SKM-1 (cell line): ENCODE results near the gene KLRC1.
"Not testable (repeated sequence)": the region's sequence is repeated elsewhere in the genome, so short reads cannot be mapped to it uniquely, and the experiment has no call there.

Experiments
- DNase-seq: peaks from one replicate; lab custom pipeline; 2025; ENCODE audit not compliant: unreplicated experiment; lab: John Stamatoyannopoulos, UW

KLRC1 gene

GRCh38 chr12:10422159-10422558 is 31.0 kb downstream of the KLRC1 start:
- DNase-seq = not testable (repeated sequence)

- not testable (repeated sequence) for DNase-seq
Observed at GRCh38 chr12:10420334-10420733, 32.8 kb downstream of the KLRC1 start, which contains the start of gene KLRC3. TSS of gene KLRC3 (minus strand) at chr12:10420595. CDS start at chr12:10420550, 45 bp downstream.

GRCh38 chr12:10409392-10409791 is 43.8 kb downstream of the KLRC1 start, which contains the start of gene KLRC4:
TSS of gene KLRC4 (minus strand) at chr12:10409757. CDS start at chr12:10409575, 182 bp downstream.
- DNase-seq = no peak

DNA sequence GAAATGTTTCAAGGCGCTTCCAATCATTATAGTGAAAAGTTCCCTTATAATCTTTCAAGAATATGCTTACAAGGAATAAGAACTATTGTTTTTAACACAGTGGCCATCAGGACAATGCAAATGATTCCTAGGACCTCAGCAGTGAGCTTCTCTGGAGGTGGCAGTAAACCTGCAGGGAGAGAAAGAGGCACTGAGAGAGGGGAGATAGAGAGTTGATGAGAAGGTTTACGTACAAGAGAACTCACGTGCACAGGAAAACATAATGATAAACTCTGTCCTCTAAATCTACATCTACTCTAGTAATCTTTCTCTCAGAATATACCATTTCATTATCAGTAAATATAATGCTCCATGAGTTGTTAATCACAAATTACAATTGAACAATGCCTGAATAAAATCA is 44.3 kb downstream of the KLRC1 start:
- no peak for DNase-seq

GRCh38 chr12:10406725-10407124 is 46.5 kb downstream of the KLRC1 start:
- no peak for DNase-seq

GRCh38 chr12:10405294-10405693 is 47.9 kb downstream of the KLRC1 start:
- DNase-seq = no peak

GRCh38 chr12:10404798-10405197 is 48.4 kb downstream of the KLRC1 start:
- no peak for DNase-seq

- DNase-seq = no peak
Observed at GRCh38 chr12:10400829-10401228, 52.3 kb downstream of the KLRC1 start.

DNA sequence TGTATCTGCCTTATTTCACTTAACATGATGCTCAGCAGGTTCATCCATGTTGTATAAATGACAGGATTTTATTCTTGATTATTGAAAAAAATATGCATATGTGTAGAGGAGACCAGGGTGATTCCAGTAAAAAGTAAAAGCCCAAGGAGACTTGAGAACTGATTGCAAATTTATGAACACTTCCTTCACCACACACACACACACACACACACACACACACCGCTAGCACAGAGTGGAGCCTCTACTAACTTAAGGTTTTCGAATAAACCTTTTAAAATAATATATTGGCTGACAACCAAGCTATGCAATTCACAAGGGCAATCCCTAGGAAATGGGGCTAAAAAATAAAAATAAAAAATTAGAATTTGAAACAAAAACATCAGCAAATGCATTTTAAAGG is 55.0 kb downstream of the KLRC1 start:
- DNase-seq = no peak

- no peak for DNase-seq
Observed at GRCh38 chr12:10397296-10397695, 55.9 kb downstream of the KLRC1 start.

DNA sequence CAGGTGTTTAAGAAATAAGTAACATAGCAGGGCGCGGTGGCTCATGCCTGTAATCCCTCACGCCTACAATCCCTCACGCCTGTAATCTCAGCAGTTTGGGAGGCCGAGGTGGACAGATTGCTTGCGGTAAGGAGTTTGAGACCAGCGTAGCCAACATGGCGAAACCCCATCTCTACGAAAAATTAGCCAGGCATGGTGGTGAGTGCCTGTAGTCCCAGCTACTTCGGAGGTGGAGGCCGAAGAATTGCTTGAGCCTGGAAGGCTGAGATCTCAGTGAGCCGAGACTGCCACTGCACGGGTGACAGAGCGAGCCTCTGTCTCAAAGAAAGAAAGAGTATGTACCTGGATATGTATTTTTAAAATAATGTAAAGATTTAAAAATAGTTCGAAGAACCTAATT is 57.0 kb downstream of the KLRC1 start:
- DNase-seq = not testable (repeated sequence)
